ENCODE data around the gene PADI2. TPM values are rescaled to one million over a fixed set of nuclear protein-coding genes. Genes with fewer than 3 reads are reported as not detected.

The PADI2 gene
- total RNA-seq, 1 experiment from 2014 or later, result 3.0 TPM

DNA sequence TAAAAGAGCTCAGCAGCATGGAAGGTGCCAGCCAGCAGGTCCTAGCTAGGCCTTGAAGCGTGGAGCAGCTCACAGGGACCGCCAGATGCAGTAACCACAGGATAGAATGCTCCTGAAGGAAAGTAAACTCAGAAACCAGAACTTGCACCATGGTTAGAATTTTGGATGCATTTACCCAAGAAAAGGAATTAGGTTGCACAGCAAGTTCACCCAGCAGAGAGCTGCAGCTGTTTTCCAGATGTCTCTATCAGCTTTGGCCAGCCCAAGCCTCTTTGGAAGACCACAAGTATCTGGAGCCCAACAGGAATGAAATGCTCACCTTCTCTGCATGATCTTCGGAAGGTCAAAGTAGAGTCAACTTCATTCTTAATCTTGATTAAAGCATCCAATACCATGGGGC, 86.5 kb downstream of the PADI2 start:
- peaks cover 10 to 42% (median 27%) of the 10 kb centered on the region in 3 experiments; a peak in 6 of 7 replicates for H3K36me3 Mint-ChIP-seq (ENCODE audit: insufficient read depth in 1 of 3, low read depth in 3 of 3)
- Histone ChIP-seq H3T11ph (ENCODE audit: low read length) (no peak overlapping the region), H3K9ac (ENCODE audit: extremely low read depth, insufficient read length, low read length) (no peak overlapping the region), H3K4me1 (ENCODE audit: insufficient read depth, low read length) (no peaks in the 10 kb centered on the region), H3K27ac (ENCODE audit: insufficient read length, low read depth, low read length) (no peak overlapping the region), H2AFZ (ENCODE audit: low read length) (no peak overlapping the region), H2BK15ac (ENCODE audit: low read depth, low read length) (no peak overlapping the region), H3K79me2 (ENCODE audit: insufficient read depth, low read length) (no peaks in the 10 kb centered on the region), H4K5ac (ENCODE audit: insufficient read length, low read depth, low read length) (no peak overlapping the region), H3K27me3 (ENCODE audit: insufficient read depth, low read length) (no peaks in the 10 kb centered on the region), H4K8ac (replicated peaks; ENCODE audit: insufficient read length, low read depth, low read length) (no peak overlapping the region), H2BK5ac (ENCODE audit: insufficient read length, low read length) (no peak overlapping the region), H2BK20ac (ENCODE audit: low read depth, low read length, poor library complexity, severe bottlenecking) (no peak overlapping the region), H3K23me2 (ENCODE audit: insufficient read length, low read depth, low read length, poor library complexity, severe bottlenecking) (no peaks in the 10 kb centered on the region), H3K18ac (ENCODE audit: insufficient read length, low read depth, low read length) (no peak overlapping the region), H3K23ac (ENCODE audit: insufficient read length, low read depth, low read length) (no peak overlapping the region), H3K4ac (ENCODE audit: low read depth, low read length) (no peak overlapping the region), H3K14ac (ENCODE audit: insufficient read depth, low read length) (no peak overlapping the region), H3K9me3 (ENCODE audit: control insufficient read depth, low read depth, low read length) (no peaks in the 10 kb centered on the region), H4K20me1 (ENCODE audit: control insufficient read depth, insufficient read depth, insufficient read length) (no peaks in the 10 kb centered on the region), H2BK120ac (ENCODE audit: low read depth, low read length, poor library complexity, severe bottlenecking) (no peak overlapping the region), H3K56ac (ENCODE audit: insufficient read length, low read depth, low read length) (no peak overlapping the region), H3K4me2 (ENCODE audit: insufficient read depth, insufficient read length, low read length) (no peak overlapping the region), H4K91ac (ENCODE audit: insufficient read length, low read depth, low read length) (no peak overlapping the region), H2BK12ac (ENCODE audit: insufficient read length, low read depth, low read length) (no peak overlapping the region), H3K79me1 (ENCODE audit: insufficient read depth, low read depth, low read length, poor library complexity, severe bottlenecking) (no peaks in the 10 kb centered on the region), H2AK5ac (ENCODE audit: insufficient read length, low read length) (no peak overlapping the region)
- no peaks in the 10 kb centered on the region for H3K9me3 Mint-ChIP-seq
- no peak overlapping the region for H3K27ac Mint-ChIP-seq
- TF ChIP-seq, protein P1, sequence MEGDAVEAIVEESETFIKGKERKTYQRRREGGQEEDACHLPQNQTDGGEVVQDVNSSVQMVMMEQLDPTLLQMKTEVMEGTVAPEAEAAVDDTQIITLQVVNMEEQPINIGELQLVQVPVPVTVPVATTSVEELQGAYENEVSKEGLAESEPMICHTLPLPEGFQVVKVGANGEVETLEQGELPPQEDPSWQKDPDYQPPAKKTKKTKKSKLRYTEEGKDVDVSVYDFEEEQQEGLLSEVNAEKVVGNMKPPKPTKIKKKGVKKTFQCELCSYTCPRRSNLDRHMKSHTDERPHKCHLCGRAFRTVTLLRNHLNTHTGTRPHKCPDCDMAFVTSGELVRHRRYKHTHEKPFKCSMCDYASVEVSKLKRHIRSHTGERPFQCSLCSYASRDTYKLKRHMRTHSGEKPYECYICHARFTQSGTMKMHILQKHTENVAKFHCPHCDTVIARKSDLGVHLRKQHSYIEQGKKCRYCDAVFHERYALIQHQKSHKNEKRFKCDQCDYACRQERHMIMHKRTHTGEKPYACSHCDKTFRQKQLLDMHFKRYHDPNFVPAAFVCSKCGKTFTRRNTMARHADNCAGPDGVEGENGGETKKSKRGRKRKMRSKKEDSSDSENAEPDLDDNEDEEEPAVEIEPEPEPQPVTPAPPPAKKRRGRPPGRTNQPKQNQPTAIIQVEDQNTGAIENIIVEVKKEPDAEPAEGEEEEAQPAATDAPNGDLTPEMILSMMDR (conservative IDR thresholded peaks at IDR 0.05), result no peak
- H3K4me1 Mint-ChIP-seq, result peaks cover 0 to 4% of the 10 kb centered on the region in 2 experiments; a peak in 2 of 4 replicates
- H3K27me3 Mint-ChIP-seq (ENCODE audit: low read depth), result no peaks in the 10 kb centered on the region
- WGBS (ENCODE audit: extremely low coverage, insufficient read length, low lambda C conversion rate), result no CpG with 5 or more reads among the region's 3 CpGs
- H3K4me3 Mint-ChIP-seq, result no peak overlapping the region
- no peak for DNase-seq
